Measurements from ENCODE around the gene SEMA6C. TPM values are rescaled to one million over a fixed set of nuclear protein-coding genes. Genes with fewer than 3 reads are reported as not detected.

Gene SEMA6C
- total RNA-seq, 1 donor from 2014 or later: 119 TPM

DNA sequence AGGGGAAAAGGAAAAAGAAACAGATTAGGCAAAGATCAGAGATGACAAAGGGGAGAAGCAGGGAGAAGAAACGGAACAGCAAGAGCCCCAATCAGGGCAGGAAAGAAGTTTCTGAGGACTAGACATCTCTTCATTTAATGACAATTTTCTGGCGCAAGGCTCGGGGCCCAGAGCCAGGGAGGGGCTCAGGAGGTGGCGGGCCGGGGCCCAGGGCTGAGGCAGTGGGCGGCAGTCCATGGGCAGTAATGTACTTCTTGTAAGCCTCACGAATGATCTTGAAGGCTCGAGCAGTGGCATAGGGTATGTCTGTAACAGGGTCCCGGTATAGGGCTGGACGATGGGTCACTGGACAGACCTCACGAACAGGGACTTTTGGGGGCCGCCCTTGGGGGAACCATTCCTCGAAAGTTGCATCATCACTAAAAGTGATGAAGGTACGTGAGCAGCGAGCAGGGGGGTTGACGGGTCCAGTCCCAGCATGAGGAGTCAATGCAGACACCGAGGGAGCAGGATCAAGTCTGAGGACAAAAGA lies 30.1 kb upstream of the SEMA6C start:
- no peak overlapping the region for H3K27ac Mint-ChIP-seq (ENCODE audit: unreplicated experiment)
- H3K4me3 Mint-ChIP-seq (ENCODE audit: unreplicated experiment): no peak overlapping the region
- no peak for DNase-seq
- no peaks in the 10 kb centered on the region for H3K9me3 Mint-ChIP-seq (ENCODE audit: unreplicated experiment)
- no peaks in the 10 kb centered on the region for H3K4me1 Mint-ChIP-seq (ENCODE audit: low read depth, unreplicated experiment)
- TF ChIP-seq, protein P1, sequence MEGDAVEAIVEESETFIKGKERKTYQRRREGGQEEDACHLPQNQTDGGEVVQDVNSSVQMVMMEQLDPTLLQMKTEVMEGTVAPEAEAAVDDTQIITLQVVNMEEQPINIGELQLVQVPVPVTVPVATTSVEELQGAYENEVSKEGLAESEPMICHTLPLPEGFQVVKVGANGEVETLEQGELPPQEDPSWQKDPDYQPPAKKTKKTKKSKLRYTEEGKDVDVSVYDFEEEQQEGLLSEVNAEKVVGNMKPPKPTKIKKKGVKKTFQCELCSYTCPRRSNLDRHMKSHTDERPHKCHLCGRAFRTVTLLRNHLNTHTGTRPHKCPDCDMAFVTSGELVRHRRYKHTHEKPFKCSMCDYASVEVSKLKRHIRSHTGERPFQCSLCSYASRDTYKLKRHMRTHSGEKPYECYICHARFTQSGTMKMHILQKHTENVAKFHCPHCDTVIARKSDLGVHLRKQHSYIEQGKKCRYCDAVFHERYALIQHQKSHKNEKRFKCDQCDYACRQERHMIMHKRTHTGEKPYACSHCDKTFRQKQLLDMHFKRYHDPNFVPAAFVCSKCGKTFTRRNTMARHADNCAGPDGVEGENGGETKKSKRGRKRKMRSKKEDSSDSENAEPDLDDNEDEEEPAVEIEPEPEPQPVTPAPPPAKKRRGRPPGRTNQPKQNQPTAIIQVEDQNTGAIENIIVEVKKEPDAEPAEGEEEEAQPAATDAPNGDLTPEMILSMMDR (IDR thresholded peaks at IDR 0.05; ENCODE audit: partially characterized antibody, unreplicated experiment): no peak
- H3K36me3 Mint-ChIP-seq (ENCODE audit: unreplicated experiment): peaks cover 16% of the 10 kb centered on the region
- H3K27me3 Mint-ChIP-seq (ENCODE audit: unreplicated experiment): no peaks in the 10 kb centered on the region

DNA sequence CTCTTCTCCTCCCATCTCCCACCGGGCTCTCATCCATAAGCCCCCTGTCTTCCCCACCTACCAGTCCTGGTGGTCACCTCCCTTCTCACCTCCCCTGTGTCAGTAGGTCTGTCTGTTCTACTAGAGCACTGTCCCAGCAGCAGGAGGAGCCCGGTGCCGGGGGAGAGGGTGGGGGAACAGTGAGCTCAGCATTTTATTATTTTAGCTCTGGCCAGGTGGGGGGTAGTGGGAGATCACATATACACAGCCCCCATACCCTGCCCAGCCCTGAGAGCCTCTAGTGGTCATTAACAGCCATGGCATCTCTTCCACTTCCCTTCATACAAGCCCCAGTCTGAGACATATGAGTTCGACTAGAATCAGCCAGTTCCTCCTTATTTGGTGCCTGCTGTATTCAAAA lies 29.4 kb upstream of the SEMA6C start, which contains the start of gene TMOD4:
TSS of gene TMOD4 (minus strand) at position 119 of the 400 bp plus-strand sequence. CDS start 1,106 bp downstream, outside the sequence.
- Mint-ChIP-seq H3K36me3 (ENCODE audit: unreplicated experiment) (peaks cover 13% of the 10 kb centered on the region), H3K9me3 (ENCODE audit: unreplicated experiment) (no peaks in the 10 kb centered on the region), H3K4me1 (ENCODE audit: low read depth, unreplicated experiment) (no peaks in the 10 kb centered on the region), H3K4me3 (ENCODE audit: unreplicated experiment) (no peak within 1 kb of the TSS), H3K27me3 (ENCODE audit: unreplicated experiment) (peaks cover 2% of the 10 kb centered on the region), H3K27ac (ENCODE audit: unreplicated experiment) (no peak within 1 kb of the TSS)
- TF ChIP-seq, protein P1 (IDR thresholded peaks at IDR 0.05; ENCODE audit: partially characterized antibody, unreplicated experiment): peak; percentile 64
- DNase-seq: no peak

DNA sequence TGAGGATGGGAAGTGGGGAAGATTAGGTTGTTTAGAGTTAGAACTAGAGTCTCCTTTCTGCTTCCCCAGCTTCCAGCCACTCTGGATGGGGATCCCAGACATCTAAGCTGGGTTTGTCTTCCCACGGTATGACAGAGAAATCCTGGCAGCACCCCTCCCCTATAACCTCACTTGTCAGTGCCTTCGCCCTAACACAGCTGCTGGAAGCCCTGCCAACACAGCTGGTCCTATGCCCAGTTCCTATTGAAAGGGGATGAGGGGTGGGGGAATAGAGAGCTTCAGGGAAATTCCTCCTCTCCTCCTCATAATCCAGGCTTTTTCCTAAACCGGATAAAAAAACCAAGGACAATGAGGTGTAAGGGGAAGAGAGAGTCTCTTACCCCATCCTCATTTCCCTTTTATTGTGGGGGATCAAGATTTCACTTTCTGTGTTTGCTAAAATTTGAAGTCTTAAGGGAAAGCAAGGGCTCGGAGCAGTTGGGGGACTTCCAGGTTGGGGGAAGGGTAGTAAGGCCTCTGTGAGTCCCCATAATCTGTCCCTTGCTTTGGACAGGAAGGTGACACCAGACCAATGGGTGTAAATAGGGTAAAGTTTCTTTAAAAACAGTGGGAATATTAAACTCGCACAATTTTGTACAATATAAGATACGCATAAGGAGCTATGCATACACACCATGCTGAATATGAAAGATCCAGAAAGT lies 28.8 kb upstream of the SEMA6C start:
- no peaks in the 10 kb centered on the region for H3K4me1 Mint-ChIP-seq (ENCODE audit: low read depth, unreplicated experiment)
- H3K36me3 Mint-ChIP-seq (ENCODE audit: unreplicated experiment): peaks cover 10% of the 10 kb centered on the region
- TF ChIP-seq, protein P1 (IDR thresholded peaks at IDR 0.05; ENCODE audit: partially characterized antibody, unreplicated experiment): no peak
- DNase-seq: no peak
- H3K27me3 Mint-ChIP-seq (ENCODE audit: unreplicated experiment): peaks cover 2% of the 10 kb centered on the region
- H3K9me3 Mint-ChIP-seq (ENCODE audit: unreplicated experiment): no peaks in the 10 kb centered on the region
- no peak overlapping the region for H3K4me3 Mint-ChIP-seq (ENCODE audit: unreplicated experiment)
- no peak overlapping the region for H3K27ac Mint-ChIP-seq (ENCODE audit: unreplicated experiment)

DNA sequence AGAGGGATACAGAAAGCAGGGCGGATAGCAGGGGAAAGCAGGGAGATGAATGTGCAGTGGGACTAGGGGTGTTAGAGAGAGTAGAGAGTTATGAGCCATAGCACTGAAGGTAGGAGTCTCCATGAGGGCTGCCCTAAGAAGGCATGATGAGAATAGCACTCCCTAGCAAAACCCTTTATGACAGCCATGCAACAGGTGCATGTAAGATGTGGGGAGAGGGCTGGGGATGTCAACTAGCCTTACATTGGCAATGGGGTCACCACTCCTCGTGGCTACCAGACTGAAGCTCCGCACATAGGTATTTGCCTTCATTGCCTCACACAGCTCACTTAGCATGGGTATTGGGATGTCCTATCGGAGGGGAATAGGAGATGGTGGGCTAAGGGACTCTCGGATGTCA lies 24.8 kb upstream of the SEMA6C start:
- H3K27ac Mint-ChIP-seq (ENCODE audit: unreplicated experiment): no peak overlapping the region
- DNase-seq: no peak
- TF ChIP-seq, protein P1 (IDR thresholded peaks at IDR 0.05; ENCODE audit: partially characterized antibody, unreplicated experiment): no peak
- H3K4me3 Mint-ChIP-seq (ENCODE audit: unreplicated experiment): no peak overlapping the region
- peaks cover 5% of the 10 kb centered on the region for H3K9me3 Mint-ChIP-seq (ENCODE audit: unreplicated experiment)
- H3K4me1 Mint-ChIP-seq (ENCODE audit: low read depth, unreplicated experiment): no peaks in the 10 kb centered on the region
- peaks cover 2% of the 10 kb centered on the region for H3K27me3 Mint-ChIP-seq (ENCODE audit: unreplicated experiment)
- no peaks in the 10 kb centered on the region for H3K36me3 Mint-ChIP-seq (ENCODE audit: unreplicated experiment)

DNA sequence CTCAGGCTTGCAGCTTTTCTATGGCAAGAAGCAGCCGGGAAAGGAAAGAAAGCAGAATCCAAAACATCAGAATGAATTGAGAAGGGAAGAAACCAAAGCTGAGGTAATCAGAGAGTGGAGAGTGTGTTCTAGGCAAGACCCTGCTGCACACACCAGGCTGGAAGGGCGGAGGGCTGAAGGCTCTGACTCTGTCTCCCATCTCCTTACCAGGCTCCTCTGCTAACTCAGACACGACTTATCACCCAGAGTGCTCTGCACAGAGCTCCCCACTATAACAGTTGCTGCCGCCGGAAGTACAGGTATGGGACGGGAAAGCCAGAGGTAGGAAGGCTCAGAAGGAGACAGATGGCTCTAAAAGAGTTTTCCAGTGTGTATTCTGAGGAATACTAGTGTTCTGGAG lies 20.7 kb upstream of the SEMA6C start:
- Mint-ChIP-seq H3K4me1 (ENCODE audit: low read depth, unreplicated experiment) (peaks cover 8% of the 10 kb centered on the region), H3K4me3 (ENCODE audit: unreplicated experiment) (peak overlapping the region; percentile 99), H3K36me3 (ENCODE audit: unreplicated experiment) (no peaks in the 10 kb centered on the region), H3K27ac (ENCODE audit: unreplicated experiment) (peak overlapping the region; percentile 28), H3K9me3 (ENCODE audit: unreplicated experiment) (peaks cover 12% of the 10 kb centered on the region), H3K27me3 (ENCODE audit: unreplicated experiment) (peaks cover 7% of the 10 kb centered on the region)
- TF ChIP-seq, protein P1 (IDR thresholded peaks at IDR 0.05; ENCODE audit: partially characterized antibody, unreplicated experiment): no peak
- no peak for DNase-seq
